ENCODE measurements around the gene FSD2. TPM values are rescaled to one million over a fixed set of nuclear protein-coding genes. Genes with fewer than 3 reads are reported as not detected.
A peak's percentile ranks its signal among the peaks of the same experiment; 100 is the strongest.

The FSD2 gene
- 44.5 TPM for polyA plus RNA-seq (ENCODE audit: insufficient read length)

GRCh38 chr15:82805994-82806406 is at the start of gene FSD2:
Gene FSD2 (minus strand): TSS chr15:82806069. CDS start chr15:82787390, 18,679 bp downstream.
- DNase-seq: peak; percentile 13

- no peak for DNase-seq
These were observed 48.7 kb upstream of the FSD2 start for GRCh38 chr15:82854554-82854953.

GRCh38 chr15:82852941-82853561 is 47.2 kb upstream of the FSD2 start:
- no peak for DNase-seq

- no peak for DNase-seq
These were observed 46.2 kb upstream of the FSD2 start for GRCh38 chr15:82851981-82852511.

GRCh38 chr15:82851306-82851850 is 45.5 kb upstream of the FSD2 start:
- no peak for DNase-seq

- DNase-seq: no peak
These were observed 44.9 kb upstream of the FSD2 start for GRCh38 chr15:82850731-82851130.

GRCh38 chr15:82849556-82850512 is 44.0 kb upstream of the FSD2 start:
- DNase-seq: peak; percentile 57

- no peak for DNase-seq
These were observed 42.5 kb upstream of the FSD2 start for GRCh38 chr15:82848241-82848993.

GRCh38 chr15:82847703-82848102 is 41.8 kb upstream of the FSD2 start:
- no peak for DNase-seq

GRCh38 chr15:82846621-82847020 is 40.8 kb upstream of the FSD2 start:
- DNase-seq: no peak

GRCh38 chr15:82845686-82846085 is 39.8 kb upstream of the FSD2 start:
- no peak for DNase-seq

GRCh38 chr15:82843566-82843965 is 37.7 kb upstream of the FSD2 start:
- no peak for DNase-seq

GRCh38 chr15:82840166-82840565 is 34.3 kb upstream of the FSD2 start:
- DNase-seq: no peak

GRCh38 chr15:82839136-82839535 is 33.3 kb upstream of the FSD2 start:
- no peak for DNase-seq

- DNase-seq: no peak
These were observed 32.3 kb upstream of the FSD2 start for GRCh38 chr15:82838096-82838735.

GRCh38 chr15:82835391-82835917 is 29.6 kb upstream of the FSD2 start:
- no peak for DNase-seq

GRCh38 chr15:82833362-82833682 is 27.5 kb upstream of the FSD2 start:
- no peak for DNase-seq

GRCh38 chr15:82832601-82833361 is 26.9 kb upstream of the FSD2 start:
- DNase-seq: no peak

- DNase-seq: no peak
These were observed 26.2 kb upstream of the FSD2 start for GRCh38 chr15:82831894-82832600.

GRCh38 chr15:82830427-82831173 is 24.7 kb upstream of the FSD2 start:
- DNase-seq: no peak
